Measurements from ENCODE around the gene SCO2.
"Not testable (repeated sequence)": the region's sequence is repeated elsewhere in the genome, so short reads cannot be mapped to it uniquely, and the experiment has no call there.

The SCO2 gene

DNA sequence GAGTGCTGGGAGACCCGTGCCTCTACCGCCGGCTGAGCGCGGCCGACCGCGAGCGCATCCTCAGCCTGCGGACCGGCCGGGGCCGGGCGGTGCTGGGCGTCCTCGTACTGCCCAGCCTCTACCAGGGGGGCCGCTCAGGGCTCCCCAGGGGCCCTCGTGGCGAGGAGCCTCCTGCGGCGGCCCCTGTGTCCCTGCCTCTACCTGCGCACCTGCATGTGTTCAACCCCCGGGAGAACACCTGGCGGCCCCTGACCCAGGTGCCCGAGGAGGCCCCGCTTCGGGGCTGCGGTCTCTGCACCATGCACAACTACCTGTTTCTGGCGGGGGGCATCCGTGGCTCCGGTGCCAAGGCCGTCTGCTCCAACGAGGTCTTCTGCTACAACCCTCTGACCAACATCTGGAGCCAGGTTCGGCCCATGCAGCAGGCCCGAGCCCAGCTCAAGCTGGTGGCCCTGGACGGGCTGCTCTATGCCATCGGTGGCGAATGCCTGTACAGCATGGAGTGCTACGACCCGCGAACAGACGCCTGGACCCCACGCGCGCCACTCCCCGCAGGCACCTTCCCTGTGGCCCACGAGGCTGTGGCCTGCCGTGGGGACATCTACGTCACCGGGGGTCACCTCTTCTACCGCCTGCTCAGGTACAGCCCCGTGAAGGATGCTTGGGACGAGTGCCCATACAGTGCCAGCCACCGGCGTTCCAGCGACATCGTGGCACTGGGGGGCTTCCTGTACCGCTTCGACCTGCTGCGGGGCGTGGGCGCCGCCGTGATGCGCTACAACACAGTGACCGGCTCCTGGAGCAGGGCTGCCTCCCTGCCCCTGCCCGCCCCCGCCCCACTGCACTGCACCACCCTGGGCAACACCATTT lies 23.8 kb upstream of the SCO2 start:
- no peak for DNase-seq

DNA sequence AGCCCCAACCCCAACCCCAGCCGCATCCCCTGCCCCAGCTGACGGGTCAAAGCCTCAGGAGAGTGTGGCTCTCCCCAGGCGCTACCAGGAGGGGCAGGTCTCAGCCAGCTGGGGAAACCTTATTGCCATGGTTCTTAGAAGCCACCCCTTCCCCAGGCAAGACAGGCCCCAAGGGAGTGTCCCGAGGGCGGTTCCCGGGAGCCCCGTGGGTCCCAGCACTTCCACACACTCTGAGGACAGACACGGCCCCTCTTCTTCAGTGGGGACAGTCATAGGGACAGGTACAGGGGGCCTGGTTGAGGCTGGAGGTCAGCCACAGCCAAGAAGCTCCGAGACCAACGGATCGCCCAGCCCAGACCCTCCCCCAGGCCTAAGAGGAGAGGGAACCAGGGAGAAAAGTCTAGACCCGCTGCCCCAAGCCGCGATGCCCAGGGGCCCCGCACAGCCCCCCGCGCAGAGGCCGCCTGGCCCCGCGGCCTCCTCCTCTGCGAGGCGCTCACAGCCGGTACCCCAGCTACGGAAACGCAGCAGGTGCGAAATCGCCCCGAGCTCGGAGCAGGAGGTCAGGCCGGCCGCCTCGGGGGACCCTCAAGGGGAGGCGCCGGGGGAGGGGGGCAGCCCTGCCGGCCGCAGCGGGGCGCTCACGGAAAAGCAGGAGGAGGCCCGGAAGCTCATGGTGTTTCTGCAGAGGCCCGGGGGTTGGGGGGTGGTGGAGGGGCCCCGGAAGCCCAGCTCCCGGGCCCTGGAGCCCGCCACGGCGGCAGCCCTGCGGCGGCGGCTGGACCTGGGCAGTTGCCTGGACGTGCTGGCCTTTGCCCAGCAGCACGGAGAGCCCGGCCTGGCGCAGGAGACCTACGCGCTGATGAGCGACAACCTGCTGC lies 22.9 kb upstream of the SCO2 start:
- peak; percentile 71 for DNase-seq

DNA sequence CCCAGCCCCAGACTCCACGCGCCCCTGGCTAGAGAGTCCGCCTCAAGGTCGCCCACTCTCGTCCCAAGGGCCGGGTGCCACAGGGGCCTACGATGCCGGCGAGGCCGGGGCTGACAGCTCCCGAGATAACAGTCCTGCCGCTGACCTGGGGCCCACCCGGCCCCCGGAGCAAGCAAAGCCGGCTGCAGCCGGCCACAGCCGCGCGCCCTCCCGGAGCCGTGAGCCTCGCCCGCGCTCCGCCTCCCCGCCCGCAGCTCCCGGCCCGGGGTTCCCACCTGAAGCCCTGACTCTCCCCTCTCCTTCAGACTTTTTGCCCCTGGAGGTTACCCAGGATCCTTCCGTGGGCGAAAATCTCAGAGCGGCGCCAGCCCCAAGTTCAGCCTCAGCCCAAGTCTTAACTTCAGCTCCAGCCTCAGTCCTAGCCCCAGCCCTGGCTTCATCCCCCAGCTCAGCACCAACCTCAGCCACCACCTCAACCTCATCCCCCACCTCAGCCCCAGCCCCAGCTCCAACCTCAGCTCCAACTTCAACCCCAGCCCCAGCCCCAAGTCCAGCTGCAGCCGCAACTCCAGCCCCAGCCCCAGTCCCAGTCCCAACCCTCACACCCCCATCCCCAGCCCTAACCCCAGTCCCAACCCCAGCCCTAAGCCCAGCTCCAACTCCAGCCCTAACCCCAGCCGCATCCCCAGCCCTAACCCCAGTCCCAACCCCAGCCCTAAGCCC lies 22.0 kb upstream of the SCO2 start:
- no peak for DNase-seq

DNA sequence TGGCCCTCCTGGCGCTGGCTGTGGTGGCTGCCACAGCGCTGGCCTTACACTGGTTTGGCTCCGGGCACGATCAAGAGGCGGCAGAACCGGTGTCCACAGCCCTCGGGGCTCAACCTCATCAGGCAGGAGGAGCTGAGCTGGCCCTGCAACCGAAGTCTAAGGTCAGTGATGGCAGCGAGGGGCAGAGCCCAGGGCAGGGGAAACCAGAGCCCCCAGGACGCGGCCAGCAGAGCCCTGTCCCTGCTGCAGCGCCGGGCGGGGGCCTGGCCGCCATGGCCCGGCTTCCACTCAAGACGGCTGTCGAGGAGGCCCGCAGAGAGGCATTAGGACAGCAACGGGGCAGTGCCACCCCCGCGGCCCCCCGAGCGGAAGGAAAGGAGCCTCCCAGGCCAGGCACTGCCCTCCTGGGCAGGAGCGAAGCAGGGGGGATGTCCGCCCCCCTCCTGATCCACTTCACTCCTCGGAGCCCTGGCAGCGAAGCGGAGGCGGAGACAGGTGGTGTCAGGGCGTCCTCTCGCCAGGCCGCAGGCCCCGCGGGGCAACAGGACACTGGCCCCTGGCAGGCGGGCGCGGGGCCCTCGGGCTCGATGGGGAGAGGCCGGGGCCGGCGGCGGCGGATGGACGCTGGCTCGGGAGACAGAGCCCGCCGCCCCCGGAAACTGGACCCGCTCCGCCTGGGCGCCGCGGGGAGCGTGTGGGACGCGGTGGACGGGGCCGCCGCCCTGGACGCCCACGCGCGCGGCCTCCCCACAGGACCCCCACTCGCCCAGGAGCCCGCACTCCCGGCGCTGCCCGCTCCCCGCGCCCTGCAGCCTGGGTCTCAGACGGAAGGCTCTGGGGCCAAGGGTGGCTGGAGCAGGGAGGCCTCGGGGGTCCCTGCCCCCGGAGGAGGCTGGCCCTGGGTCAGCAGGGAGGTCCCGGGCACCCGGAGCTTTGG lies 21.2 kb upstream of the SCO2 start:
- DNase-seq = no peak

DNA sequence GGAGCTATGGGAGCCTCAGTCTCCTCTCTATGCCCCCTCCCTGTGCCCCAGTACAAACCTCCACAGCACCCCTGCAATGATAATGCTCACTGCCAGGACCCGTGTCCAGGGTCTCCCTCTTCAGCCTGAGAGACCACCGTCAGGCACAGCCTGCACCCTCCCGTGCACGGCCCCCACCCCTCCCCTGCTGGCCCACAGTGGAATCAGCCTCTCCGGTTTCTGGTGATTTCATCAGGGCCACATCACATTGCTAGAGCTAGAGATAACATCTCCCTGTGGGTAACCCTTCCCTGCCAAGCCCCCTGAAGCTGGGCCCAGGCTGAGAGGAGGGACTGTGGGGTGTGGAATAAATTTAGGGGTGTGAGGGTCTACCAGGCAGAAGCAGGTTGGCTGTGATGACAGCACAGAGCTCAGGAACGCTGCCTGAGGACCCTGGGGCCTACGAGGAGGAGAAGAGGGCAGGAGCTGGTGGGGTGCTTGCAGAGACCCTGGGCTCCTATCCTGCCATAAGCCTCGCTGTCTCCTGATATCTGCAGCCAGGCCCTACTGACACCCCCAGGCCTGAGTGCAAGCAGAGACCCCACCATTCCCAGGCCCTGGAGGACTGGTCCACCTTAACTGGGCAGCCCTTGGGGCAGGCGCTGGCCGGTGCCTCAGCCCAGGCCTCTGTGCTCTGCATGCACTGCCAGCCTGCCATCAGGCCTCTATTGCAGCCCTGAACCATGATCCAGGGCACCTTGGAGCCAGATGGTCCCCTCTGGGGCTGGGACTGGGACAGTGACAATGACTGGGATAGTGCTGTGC lies 20.3 kb upstream of the SCO2 start, which contains the start of gene KLHDC7B:
KLHDC7B (plus strand) TSS at position 378 of the 804 bp plus-strand sequence; CDS start at position 723, 345 bp downstream.
- DNase-seq = peak; percentile 41

DNA sequence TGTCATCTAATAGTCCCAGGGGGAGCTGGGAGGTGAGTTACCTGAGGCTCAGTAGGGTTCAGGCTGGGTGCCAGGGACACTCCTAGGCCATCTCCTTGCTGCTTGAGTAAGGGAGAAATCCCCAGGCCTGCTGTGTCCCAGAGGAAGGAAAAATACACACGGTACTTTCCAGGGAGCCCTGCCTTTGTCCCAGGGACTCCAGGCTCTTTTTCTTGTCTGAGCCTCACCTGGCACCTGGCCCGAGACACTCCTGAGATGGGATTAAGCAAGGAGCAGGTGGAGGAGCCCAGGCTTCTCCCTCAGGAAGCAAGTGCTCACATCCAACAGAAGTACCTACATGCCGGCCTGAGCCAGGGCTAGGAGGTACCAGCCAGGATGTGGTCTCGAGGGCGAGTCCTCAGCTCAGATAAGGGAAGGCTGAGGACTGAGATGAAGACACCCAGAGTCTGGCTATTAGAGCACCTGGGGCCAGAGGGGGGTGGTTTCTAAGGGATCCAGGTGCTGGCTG lies 19.4 kb upstream of the SCO2 start:
- peak; percentile 42 for DNase-seq

DNA sequence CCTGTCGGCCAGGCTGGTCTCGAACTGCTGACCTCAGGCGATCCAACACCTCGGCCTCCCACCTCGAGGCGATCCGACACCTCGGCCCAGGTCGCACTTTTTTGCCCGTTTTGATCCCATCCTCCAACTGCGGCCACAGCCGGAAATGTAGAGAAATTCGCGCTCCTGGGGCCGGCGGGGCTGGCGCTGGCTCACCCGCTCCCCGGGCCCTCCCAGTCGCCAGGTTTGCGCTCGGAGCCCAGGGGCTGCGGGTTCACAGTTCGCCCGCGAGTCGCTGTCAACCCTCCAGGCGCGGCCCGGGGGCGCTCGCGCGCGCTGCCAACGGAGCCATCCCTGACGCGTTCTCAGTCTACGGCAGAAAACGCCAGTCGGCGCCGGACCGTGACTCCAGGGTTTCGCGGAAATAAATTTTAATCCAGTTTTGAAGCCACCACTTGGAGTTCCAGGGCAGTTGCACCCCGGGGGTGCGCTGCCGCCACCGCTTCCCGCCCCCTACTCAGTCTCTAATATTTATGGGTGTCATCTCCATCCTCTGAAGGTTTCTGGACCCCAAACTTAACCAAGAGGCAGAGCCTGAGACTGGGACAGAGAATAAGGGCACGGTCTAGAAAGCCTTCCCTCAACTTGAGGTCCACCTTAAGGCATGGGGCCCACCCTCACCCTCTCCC lies 18.8 kb upstream of the SCO2 start:
- peak; percentile 90 for DNase-seq

DNA sequence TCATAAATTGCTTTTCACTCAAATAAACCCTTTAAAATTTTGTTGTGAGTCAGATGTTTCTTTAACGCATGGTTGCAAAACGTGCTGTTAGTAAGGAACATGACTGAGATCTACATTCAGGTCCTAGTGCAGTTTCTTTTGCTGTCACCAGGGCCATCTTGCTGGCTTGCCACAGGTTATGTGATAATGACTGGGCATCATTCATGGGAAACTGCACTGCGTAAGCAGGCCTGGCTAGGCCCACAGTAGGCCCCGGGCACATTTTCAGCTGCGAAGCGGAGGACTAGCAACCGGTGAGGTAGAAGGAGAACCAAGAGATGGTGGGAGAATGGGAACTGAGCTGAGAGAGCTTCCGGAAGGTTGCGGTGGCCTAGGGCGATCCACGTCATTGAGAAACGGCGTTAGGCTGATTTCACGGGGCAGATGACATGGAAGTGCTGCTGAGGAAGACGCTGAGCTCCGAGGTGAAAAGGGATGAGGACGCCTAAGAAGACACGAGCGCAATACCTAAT lies 17.1 kb upstream of the SCO2 start:
- DNase-seq = peak; percentile 64

DNA sequence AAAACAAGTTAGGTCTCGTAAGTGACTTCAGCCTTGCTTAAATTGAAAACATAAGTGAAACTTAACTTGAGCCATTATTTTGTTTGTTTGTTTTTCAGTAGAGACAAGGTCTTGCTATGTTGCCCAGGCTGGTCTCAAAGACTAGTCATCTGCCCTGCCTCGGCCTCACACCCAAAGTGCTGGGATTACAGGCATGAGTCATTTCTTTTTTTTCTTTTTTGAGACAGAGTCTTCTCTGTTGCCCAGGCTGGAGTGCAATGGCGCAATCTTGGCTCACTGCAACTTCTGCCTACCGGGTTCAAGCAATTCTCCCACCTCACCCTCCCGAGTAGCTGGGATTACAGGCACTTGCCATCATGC lies 16.2 kb upstream of the SCO2 start:
- DNase-seq = peak; percentile 50

DNA sequence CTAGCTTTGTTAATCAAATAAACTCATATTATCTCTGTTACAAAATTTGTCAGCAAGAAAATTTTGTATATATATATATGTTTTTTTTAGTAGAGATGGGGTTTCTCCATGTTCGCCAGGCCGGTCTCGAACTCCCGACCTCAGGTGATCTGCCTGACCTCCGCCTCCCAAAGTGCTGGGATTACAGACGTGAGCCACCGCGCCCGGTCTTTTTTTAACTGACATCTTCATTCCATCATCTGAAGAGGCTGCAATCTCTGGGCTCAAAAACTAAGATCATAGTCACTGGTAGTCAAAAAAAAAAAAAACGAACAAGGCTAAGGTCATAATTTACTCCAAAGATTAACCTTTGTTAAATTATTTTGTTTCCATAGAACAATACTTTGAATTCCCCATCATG lies 15.0 kb upstream of the SCO2 start:
- no peak for DNase-seq

DNA sequence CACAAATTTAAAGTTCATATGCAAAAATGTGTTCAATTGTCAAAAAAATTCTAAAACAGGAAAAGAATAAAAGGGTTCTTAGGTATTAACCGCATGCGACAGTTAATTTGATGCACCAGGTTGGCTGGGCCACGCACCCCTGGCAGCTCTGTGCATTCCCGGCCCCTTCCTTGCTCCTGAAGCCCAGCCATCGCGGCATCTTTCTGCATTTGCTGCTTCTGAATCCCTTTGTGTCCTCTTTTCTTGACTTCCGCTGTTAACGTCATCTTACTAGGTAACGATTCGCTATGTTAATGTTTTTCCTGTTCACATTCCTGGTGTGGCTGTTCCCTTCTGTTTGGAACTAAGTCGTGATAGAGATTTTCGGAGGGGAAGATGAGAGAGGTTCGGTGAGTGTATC lies 12.4 kb upstream of the SCO2 start:
- DNase-seq = no peak

DNA sequence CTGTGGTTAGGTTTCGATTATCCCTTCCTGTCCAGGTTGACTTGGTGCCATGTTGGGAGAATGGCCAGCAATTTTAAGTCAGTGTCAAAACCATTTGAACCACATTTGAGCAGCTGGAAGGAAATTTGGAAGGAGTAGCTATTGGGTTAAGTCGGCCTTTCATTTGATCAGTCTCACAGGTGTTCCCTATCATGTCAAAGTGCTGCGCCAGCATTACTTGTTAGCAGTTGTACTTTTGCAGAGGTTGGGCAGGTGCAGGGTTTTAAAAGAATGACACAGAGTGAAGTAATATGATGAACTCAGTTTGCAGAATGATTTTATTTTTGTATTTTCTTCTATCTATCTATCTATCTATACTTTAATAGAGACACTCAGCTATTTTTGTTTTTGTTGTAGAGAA lies 10.8 kb upstream of the SCO2 start:
- DNase-seq = no peak

DNA sequence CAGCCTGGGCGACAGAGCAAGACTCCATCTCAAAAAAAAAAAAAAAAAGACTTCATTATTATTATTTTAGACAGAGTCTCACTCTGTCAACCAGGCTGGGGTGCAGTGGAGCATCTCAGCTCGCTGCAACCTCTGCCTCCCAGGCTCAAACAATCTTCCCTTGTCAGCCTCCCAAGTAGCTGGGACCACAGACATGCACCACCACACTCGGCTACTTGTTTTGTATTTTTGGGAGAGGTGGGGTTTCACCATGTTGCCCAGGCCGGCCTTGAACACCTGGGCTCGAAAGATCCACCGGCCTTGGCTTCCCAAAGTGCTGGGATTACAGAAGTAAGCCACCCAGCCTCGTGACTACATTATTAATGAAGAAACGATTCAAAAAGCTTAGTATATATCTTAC lies 9.7 kb upstream of the SCO2 start:
- no peak for DNase-seq

DNA sequence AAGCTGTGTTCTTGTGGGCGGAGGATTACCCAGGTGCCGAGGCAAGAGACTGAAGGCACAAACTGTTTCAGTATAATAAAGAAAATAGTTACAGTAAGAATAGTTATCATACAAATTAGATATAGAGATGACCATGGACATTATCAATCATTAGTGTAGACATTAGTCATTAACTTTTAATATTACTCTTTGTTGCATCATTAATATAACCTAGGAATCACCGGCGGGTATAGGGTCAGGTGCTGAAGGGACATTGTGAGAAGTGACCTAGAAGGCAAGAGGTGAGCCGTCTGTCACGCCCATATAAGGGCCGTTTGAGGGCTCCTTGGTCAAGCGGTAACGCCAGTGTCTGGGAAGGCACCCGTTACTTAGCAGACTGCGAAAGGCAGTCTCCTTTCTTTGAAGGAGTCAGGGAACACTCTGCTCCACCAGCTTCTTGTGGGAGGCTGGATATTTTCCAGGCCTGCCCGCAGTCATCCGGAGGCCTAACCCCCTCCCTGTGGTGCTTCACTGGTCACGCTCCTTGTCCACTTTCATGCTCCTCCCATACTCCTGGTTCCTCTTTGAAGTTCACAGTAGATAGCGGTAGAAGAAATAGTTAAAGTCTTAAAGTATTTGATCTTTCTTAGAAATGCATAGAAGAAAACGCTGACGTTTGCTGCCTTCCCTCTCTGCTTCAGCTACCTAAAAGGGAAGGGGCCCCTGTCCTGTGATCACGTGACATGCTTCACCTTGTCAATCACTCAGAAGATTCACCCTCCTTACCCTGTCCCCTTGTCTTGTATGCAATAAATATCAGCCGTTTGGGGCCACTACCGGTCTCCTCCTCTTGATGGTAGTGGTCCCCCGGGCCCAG lies 8.7 kb upstream of the SCO2 start:
- DNase-seq = not testable (repeated sequence)

DNA sequence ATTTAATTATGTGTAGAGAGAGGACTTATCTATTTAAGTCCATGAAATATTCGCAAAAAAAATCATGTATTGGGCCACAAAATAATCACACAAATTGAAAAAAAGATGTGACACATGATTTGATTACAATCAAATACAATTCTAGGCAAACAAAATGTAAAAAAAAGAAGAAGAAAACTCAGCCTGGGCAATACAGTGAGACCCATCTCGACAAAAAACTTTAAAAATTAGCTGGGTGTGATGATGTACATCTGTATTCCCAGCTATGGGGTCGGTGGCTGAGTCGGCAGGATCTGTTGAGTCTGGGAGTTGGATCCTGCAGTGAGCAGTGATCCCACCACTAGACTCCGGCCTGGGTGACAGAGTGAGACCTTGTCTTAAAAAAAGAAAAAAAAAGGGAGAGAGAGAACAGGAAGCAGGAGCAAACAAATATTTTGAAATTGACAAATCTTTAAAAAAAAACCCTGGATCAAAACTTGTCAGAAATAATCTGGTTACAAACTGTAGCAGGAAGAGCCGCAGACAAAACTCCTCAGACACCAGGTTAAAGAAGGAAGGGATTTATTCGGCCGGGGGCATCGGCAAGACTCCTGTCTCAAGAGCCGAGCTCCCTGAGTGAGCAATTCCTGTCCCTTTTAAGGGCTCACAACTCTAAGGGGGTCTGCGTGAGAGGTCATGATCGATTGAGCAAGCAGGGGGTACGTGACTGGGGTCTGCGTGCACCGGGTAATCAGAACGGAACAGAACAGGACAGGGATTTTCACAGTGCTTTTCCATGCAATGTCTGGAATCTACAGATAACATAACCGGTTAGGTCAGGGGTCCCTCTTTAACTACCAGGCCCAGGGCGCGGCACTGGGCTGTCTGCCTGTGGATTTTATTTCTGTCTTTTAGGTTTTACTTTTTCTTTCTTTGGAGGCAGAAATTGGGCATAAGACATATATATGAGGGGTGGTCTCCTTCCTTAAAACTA lies 7.7 kb upstream of the SCO2 start:
- no peak for DNase-seq

DNA sequence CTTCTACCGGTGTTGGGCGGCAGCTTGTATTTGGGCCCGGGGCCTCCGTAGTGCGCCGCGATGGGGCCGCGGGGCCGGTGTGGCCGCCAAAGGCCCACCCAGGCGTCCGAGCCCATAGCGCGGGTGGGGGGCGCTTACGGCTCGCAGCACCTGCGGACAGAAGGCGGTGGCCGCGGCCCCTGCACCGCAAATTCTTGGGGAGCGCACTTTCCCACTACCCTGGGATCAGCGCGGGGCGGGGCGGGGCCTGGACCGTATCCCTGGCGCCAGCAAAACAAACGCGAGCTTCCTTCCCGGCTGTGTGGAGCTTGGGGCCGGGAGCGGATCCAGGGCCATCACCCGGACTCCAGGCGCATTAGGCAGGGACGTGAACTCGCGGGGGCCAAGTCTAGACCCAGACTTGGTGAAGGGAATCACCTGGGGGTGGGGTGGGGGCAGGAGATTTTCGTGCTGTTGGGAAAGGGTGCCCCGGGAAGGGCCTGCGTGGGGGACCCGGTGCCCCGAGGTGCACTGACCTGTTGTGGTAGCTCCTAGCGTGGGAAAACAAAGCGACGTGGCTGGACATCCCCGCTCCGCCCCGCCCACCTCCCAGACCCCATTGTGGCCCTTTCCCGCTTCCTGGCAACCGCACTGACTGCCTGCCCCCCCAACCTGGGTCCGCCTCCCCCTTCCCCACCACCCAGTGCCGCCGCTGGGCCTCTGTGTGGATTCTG lies 6.7 kb upstream of the SCO2 start:
- peak; percentile 51 for DNase-seq

DNA sequence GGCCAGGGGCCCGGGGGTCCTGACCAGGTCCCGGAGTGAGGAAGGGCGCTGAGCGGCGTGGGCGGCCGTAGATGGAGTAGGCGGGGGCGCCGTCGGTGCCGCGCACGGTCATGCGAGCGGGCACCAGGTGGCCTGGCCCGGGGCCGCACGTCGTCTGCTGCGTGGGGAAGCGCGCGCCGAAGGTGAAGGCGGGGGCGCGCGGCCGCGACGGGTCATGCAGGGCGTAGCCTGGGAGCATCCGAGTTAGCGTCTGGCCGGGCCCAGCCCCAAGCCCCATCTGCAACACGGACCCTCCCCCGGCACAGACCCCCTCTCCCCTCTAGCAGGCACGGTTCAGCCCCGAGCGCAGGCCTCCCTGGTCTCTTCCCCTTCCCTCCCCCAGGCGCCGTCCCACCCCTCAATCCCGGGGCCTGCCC lies 6.2 kb upstream of the SCO2 start:
- peak; percentile 82 for DNase-seq

All from stimulated activated CD4-positive, alpha-beta T cell treated with anti-CD3 and anti-CD28 coated beads, Interleukin-15, amount 100 ng/mL, for 24 hours (primary cell).